GM18508 (cell line): Measurements from ENCODE around the gene MMP12.
A peak's percentile ranks its signal among the peaks of the same experiment; 100 is the strongest.
"Not testable (repeated sequence)": the region's sequence is repeated elsewhere in the genome, so short reads cannot be mapped to it uniquely, and the experiment has no call there.

Source experiments
- ATAC-seq: cut with Tn5 transposase; IDR thresholded peaks from one replicate; pipeline ENCODE4 v1.9.1; 2021; ENCODE audit warnings: moderate number of reproducible peaks; ENCODE audit not compliant: insufficient read depth, unreplicated experiment

MMP12 gene

DNA sequence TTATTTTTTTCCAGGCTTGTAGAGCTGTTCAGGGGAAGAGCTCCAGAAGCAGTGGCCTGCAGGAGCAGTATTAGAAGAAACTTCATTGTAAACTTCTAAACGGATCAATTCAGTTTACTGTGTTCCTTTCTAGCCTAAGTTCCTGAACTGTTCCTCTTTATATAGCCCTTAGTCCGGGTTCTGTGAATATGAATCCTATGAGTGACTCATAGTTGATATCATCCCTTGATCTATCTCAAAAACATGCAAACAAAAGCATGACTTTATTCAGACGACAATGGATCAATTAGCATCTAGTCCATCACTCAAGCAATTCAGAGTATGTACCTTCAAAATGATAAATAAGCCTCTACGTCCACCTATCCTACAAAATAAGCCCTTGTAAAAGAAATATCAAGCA is at the start of gene MMP12:
MMP12 (minus strand) TSS at position 131 of the 400 bp plus-strand sequence; CDS start at position 86, 45 bp downstream.
- no peak for ATAC-seq

DNA sequence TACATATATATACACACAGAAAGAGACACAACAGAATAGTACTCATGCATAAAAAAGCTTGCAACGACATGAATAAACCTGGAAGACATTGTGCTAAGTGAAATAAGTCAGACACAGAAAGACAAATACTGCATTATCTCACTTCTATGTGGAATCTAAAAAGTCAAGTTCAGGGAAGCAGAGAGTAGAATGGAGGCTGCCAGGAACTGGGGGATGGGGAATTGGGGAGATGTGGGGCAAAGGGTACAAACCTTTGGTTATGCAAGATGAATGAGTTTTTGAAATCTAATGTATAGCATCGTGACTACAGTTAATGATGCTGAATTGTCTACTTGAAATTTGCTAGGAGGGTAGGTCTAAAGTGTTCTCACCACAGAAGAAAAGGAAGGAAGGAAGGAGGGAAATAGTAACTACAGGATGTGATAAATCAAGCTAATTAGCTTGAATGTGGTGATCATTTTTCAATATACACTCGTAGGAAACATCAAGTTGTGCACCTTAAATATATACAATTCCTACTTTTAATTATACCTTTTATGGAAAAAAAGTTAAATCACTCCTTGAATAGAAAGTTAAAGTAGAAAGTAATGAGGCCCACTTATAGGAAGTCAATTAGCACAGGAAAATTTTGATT is 46.9 kb upstream of the MMP12 start:
- ATAC-seq = no peak

DNA sequence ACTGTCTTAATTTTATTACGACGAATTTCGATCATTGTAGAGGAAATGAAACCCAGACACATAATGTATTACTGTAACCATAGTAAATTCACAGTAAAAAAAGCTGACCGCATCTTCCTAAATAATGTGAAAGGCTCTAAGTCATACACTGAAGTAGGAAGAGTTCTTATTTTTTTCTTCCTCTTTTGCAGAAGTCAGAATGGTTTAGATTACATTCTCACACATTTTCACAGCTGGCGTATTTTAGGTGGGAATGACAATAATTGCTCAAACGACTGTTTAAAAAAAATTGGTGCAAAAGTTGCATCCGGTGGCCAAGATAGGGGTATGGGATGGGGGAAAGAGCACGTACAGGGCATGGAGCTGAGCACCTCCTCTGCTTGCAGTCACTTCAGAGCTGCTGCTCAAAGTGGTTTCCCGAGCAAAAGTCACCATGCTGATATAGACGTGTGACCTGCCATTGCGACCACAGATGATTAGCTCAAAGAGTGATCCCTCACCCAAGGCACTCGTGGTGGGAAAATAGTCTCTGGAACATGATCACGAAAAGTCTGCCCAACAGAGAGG is 45.4 kb upstream of the MMP12 start:
- ATAC-seq = peak; percentile 79

DNA sequence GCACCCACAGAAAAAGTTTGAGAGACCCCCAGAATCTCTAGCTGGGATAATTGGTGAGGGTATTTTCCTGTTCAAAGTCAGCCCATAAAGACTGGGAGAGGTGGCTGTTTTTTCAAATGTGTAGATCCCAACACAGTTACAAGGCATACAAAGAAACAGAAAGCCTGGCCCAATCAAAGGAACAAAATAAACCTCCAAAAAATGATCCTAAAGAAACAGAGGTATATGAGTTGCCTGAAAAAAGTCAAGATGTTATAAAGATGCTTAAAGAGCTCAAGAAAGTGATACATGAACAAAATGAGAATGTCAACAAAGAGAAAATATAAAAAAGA is 40.2 kb upstream of the MMP12 start:
- ATAC-seq = no peak

DNA sequence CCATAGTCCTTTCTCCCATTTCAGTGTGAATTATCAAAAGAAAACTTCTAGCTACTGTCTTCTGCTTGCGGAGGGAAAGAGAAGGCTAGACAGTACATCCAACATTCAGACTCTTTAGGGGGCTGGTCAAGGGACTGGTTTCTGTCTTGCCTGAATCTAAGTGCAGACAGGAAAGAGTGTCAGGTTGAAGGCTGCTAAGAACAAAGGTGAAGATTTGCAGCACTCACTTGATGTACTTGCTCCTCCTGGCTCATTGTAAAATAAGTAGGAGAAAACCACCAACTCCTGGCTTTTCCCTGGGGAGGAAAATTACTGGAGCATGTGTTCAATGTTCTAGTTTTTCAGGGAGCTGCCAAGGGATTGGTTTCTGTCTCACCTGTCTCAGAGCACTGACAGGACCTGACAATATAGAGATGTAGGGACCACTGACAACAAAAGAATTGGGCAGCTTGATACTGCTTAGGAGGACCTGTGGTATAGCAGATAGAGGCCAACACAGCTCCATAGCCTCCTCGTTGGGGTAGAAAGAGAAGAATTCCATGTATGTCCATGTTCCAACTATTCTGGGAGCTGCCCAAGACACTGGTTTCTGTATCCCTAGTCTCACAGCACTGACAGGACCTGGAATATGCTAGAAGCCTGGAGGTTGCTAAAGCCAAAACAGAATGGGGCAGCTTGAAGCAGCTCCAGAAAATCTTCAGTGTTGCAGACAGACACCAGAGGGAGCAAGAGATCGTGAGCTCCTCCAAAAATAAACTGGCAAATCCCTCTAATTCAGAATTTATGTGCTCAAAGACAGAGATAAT is 39.7 kb upstream of the MMP12 start:
- no peak for ATAC-seq

DNA sequence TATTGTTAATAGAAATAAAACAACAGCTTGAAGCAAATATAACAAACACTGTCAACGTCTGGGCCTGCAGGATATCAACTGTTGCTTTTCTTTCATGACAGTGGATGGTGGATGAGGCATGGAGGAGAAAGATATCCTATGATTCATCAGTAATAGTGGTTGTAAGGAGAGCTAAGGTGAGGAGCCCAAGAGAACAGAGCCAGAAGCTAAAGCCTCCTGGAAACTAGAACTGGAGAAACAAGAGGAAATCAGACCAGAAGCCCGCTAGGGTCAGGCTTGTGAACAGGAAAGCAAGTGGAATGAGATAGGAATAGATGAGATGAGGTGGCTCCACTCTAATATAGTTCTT is 37.7 kb upstream of the MMP12 start:
- ATAC-seq = no peak

DNA sequence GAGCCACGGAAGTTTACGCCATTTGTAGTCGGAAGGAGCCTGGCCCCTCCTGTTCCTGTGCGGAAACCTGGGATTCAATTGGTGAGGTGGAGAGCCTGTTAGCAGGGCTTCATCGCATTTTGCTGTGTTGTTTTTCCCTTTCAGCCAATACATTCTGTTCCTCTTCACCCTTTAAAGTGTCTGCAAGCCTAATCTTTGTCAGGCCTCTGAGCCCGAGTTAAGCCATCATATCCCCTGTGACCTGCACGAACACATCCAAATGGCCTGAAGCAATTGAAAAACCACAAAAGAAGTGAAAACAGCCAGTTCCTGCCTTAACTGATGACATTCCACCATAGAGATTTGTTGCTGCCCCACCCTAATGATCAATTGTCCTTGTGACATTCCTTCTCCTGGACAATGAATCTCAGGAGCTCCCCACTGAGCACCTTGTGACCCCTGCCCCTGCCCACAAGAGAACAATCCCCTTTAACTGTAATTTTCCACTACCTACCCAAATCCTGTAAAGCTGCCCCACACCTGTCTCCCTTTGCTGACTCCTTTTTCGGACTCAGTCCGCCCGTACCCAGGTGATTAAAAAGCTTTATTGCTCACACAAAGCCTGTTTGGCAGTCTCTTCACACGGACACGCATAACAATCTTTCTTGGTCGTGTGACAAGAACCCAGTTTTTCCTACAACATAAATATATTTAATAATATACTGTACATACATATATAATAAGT is 37.1 kb upstream of the MMP12 start:
- ATAC-seq = no peak

DNA sequence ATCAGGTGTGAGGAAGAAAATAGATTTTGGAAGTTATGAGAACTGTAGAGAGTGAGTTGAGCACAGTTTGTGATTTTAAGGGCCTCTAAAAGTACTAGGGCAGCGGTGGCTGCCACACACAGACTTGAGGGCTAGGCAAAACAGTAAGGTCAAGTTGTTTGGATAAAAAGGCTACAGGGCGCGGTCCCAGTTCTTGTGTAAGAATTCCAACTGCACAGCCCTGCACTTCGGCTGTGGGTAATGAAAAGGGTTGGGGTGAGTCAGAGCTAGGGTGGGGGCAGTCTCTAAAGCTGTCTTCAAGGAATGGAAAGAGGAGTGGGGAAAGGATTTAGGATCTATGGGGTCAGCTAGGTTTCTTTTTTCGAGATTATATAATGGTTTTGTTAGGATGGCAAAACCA is 31.1 kb upstream of the MMP12 start:
- ATAC-seq = not testable (repeated sequence)

DNA sequence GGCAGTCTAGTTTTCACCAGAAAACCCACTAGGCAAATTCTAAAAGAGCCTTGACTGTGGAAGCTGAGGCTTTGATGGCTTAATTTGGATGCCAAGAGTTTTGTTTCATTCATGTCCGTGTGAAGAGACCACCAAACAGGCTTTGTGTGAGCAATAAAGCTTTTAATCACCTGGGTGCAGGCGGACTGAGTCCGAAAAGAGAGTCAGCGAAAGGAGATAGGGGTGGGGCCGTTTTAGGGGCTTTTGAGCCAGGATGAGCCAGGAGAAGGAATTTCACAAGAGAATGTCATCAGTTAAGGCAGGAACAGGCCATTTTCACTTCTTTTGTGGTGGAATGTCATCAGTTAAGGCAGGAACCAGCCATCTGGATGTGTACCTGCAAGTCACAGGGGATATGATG is 29.1 kb upstream of the MMP12 start:
- ATAC-seq = not testable (repeated sequence)

DNA sequence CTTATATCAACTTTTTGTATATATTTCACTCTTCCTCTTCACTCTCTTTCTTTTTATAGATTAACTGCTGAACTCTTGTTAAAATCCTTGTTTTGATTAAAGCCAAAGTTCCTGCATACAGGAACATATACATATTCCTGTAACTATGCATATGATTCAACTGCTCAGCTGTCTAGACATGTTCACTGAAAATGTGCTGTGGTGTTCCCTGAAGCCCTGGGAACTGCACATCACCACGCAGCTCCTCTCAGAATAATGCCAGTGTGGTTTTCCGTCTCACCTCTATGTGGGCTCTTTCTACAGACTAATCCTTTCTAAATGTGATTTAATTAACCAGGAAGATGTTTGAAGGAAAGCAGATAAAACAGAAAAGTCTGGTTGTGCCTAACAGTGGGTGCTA is 25.6 kb upstream of the MMP12 start:
- ATAC-seq = no peak

DNA sequence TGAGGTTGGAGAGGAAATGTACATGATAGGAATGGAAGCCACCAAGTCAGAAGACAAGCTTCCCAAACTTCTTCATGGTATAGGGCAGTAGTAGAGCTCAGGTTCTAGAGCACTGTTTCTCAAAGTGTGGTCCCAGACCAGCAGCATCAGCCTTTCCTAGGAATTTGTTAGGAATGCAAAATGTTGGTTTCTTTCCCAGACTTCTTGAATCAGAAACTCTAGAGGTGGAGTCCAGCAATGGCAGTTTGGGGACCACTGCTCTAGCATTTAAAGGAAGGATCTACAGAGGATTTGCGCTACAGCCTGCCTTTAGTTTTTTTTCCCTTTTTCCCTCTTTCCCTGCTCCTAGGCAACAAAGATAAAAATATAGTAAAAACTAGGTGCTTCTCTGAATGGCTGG is 17.0 kb upstream of the MMP12 start:
- ATAC-seq = no peak

DNA sequence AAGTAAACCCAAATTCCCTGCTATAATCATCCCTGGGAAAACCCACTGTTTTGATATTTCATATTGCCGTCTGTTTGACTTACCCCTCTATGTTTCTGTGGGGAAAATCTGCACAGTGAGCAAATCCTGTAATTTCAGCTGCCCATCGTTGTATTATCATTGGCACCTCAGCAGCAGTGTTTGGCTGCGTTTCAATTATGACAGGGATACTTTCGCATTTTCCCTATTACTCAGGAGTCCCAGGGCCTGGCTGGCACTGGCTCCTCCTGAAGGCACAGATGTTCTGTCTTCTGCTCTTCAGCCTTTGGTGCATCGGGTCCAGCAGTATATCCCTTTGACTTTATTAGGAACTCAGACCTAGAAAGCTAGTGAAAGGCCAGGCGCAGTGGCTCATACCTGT is 12.2 kb upstream of the MMP12 start:
- ATAC-seq = no peak

DNA sequence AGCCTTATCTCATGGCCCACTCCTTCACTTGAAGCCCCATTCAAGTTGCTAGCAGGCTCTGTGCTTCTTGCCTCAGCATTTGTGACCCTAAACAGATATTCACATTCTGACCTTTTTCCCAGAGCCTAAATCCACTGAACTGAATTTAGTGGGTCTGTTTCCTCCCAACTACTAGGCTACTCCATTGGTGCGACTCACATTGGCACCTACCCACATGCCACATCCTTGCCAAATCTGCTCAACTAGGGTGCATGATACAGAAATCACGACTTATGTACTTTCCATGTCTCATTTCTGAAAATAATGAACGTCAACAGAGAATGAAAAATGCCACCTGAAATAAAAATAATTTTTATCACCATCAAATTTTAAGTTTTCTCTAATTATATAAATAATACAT is 8.4 kb upstream of the MMP12 start:
- no peak for ATAC-seq

DNA sequence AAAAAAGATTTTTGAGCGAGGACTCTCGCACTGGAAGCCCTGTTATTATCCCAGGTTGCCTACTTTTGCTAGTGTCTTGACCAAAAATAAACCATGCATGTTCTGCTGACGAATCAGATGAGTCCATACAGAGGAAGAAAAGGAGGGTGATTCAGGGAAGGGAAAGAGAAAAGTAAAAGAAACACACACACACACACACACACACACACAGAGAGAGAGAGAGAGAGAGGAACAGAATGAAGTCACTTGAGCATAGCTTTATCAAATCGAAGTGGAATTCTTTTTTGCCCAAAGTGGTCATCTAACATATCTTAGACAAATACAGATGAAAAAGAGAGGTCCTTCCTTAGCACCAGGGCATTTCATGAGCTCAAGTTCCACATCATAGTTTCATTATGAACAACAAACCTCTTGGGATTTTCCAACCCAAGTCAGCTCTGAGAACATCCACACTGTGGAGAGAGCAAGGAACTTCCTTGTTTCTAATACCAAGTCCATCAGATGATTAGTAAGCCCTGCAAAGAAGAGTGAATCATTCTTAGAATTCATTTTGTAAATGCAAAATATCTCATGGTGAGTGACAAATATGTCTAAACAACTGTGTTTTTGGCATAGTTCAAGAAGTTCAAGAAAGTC is 7.7 kb upstream of the MMP12 start:
- peak; percentile 89 for ATAC-seq

DNA sequence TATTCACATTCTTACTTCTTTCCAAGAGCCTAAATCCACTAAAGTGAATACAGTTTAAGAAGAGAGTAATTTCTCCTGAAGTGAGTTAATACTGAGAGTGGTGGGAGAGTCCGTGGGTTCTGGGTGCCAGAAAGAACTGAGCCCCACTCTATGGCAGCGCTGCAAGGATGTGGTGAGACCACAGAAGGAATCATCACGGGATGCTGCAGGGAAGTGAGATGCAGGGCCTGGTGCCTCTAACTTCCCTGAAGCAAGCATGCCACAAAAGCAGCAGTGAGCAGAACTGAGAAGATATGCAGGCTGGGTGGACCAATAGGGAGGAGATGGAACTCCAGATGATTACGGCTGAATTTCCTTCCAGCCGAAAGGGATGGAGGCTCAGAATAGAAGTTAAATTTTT is 5.0 kb upstream of the MMP12 start:
- ATAC-seq = no peak

DNA sequence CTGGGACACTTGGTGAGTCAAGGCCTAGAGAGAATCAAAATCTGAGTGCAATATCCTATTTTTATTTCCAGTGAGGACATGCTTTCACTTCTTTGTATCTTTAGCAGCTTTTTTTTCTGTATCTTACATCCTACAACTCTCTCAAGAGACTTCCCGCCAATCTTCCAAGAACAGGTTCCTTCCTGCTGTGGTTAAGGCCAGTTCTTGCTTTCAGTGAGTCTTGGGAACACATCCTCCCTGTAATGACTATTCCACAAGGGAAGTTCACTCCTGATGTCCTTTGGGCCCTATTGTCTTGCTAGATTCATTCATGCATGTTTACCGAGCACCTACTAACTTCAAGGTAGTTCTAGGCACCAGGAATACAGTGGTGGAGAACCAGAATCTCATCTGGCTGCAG is 3.8 kb upstream of the MMP12 start:
- ATAC-seq = no peak

DNA sequence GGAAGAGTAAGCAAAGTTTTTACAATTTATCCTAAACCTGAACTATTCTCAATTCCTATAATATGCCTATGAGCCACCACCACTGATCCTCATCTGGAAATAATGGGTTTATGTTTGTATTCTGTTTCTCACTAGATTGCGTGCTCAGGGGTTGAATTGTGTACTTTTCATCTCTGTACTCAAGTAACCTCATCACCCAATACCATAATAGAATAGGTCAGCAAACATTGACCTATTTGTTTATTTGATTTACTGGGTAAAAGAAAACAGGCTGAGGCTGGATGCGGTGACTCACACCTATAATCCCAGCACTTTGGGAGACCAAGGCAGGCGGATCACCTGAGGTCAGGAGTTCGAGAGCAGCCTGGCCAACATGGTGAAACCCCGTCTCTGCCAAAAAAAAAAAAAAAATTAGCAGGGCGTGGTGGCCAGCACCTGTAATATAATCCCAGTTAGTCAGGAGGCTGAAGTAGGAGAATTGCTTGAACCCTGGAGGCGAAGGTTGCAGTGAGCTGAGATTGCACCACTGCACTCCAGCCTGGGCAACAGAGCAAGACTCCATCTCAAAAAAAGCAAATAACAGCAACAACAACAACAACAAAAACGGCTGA is 5.3 kb downstream of the MMP12 start:
- ATAC-seq = not testable (repeated sequence)

DNA sequence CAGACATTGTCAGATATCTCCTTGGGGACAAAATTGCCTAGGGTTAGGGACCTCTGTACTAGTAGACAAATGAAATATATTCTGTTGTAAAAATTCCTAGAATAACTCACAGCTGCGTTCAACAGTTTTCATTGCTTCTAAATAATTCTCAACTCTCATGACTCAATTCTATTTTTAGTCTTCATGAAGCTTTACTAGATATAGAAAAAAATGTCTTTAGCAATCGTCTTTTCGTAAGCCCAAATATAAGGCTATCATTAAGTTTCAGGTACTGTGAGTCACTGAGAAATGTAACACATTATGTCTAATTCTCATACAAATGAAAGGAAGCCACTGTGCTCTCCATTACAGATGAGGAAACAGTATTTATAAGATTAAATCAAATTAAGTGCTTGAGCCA is 6.4 kb downstream of the MMP12 start:
- ATAC-seq = no peak

DNA sequence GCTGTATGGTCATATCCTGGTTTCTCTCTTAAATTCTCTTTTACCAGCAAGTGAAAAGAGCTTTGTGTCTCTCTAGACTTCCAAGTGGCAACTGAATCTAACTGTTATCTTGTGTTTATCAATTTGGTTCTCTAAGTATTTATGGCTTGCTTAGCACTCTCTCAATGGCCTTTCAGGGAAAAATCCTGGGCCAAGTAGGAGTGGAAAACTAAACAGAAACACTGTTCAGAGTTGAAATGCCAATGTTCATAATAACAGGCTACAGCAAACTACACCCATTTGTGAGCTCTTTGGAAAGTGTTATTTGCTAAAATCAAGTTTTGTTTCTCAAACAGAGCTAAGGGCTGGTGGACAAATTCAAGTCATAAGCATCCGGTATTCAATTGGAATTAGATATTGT is 10.1 kb downstream of the MMP12 start:
- no peak for ATAC-seq

DNA sequence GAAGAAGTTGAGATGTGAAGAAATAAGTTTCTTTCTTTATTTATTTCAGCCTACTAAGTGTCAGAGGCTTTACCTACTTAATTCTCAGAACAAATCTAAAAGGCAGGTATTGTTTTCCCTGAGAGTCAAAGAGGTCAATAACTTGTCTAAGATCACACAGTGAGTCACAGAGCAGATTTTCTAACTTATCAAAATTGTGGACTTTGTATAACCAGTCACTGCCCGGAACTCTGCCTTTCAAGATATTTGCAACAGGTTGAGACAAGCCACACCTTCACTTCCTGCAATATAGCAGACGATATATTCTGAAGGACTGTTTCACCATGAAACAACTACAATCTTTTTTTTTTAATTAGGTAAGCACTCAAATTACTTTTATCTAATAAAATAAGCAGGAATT is 20.8 kb downstream of the MMP12 start:
- no peak for ATAC-seq
